Measurements from ENCODE around the gene GNG7. TPM values are rescaled to one million over a fixed set of nuclear protein-coding genes. Genes with fewer than 3 reads are reported as not detected.

Gene GNG7
- total RNA-seq, 1 donor from 2014 or later = 5.1 TPM

DNA sequence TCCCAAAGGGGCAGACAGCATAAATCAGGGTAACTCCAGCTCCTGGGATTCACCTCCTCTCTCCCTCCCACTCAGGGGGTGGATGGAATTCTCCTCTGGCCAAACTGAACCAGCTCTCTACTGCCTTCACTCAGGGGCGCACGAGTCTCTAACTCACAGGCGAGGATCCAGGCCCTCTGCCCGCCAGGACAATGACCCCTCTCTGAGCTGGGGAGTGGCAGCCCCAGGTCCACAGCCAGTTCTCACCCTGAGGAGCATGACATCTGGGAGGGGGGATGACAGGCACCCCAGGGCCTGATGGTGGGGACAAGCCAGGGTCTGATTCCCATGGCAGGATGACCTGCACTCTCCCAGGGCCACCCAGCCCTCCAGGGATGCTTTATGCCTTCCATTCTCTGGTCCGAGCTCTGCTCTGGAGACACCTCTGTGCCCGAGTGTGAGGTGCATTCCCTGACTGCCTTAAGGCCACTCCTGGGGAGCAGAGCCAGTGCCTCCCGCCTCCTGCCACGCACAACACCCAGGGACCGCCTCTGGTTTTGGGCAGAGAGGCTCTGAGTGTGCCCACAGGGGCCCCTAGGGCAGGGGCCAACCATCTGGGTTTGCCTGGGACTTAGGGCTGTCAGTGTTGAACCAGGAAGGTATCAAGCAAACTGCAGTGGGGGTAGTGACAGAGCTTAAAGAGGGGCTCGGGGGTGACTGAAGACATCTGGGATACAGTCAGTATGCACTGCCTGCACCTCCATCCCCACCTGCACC, 66.2 kb downstream of the GNG7 start:
- no peak for DNase-seq (ENCODE audit: extremely low spot score, unreplicated experiment)
- TF ChIP-seq, protein P1, sequence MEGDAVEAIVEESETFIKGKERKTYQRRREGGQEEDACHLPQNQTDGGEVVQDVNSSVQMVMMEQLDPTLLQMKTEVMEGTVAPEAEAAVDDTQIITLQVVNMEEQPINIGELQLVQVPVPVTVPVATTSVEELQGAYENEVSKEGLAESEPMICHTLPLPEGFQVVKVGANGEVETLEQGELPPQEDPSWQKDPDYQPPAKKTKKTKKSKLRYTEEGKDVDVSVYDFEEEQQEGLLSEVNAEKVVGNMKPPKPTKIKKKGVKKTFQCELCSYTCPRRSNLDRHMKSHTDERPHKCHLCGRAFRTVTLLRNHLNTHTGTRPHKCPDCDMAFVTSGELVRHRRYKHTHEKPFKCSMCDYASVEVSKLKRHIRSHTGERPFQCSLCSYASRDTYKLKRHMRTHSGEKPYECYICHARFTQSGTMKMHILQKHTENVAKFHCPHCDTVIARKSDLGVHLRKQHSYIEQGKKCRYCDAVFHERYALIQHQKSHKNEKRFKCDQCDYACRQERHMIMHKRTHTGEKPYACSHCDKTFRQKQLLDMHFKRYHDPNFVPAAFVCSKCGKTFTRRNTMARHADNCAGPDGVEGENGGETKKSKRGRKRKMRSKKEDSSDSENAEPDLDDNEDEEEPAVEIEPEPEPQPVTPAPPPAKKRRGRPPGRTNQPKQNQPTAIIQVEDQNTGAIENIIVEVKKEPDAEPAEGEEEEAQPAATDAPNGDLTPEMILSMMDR (IDR thresholded peaks at IDR 0.05) = no peak
- Mint-ChIP-seq H3K9me3 (ENCODE audit: unreplicated experiment) (no peaks in the 10 kb centered on the region), H3K4me3 (ENCODE audit: unreplicated experiment) (no peak overlapping the region), H3K27me3 (ENCODE audit: unreplicated experiment) (no peaks in the 10 kb centered on the region), H3K36me3 (ENCODE audit: unreplicated experiment) (no peaks in the 10 kb centered on the region), H3K4me1 (ENCODE audit: unreplicated experiment) (peaks cover 16% of the 10 kb centered on the region), H3K27ac (ENCODE audit: unreplicated experiment) (no peak overlapping the region)

DNA sequence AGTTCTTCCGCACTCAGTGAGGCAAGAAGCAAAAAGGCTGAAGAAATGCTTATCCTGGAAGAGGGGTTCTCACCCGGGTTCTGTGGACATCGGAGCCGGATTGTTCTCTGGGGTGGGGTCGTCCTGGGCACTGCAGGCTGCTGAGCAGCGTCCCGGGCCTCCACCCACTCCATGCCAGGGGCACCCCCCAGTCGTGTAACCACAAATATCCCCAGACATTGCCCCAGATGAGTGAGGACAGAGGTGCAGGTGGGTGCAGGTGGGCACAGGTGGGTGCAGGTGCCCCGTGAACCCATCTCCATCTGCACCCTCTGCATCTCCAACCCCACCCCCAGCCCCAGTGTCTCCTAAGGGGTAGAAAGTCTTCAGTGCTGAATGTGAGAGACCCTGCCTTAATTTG, 67.5 kb downstream of the GNG7 start:
- Mint-ChIP-seq H3K36me3 (ENCODE audit: unreplicated experiment) (no peaks in the 10 kb centered on the region), H3K4me1 (ENCODE audit: unreplicated experiment) (peaks cover 16% of the 10 kb centered on the region), H3K9me3 (ENCODE audit: unreplicated experiment) (no peaks in the 10 kb centered on the region), H3K4me3 (ENCODE audit: unreplicated experiment) (no peak overlapping the region), H3K27me3 (ENCODE audit: unreplicated experiment) (no peaks in the 10 kb centered on the region), H3K27ac (ENCODE audit: unreplicated experiment) (no peak overlapping the region)
- DNase-seq (ENCODE audit: extremely low spot score, unreplicated experiment) = no peak
- TF ChIP-seq, protein P1 (IDR thresholded peaks at IDR 0.05) = no peak

DNA sequence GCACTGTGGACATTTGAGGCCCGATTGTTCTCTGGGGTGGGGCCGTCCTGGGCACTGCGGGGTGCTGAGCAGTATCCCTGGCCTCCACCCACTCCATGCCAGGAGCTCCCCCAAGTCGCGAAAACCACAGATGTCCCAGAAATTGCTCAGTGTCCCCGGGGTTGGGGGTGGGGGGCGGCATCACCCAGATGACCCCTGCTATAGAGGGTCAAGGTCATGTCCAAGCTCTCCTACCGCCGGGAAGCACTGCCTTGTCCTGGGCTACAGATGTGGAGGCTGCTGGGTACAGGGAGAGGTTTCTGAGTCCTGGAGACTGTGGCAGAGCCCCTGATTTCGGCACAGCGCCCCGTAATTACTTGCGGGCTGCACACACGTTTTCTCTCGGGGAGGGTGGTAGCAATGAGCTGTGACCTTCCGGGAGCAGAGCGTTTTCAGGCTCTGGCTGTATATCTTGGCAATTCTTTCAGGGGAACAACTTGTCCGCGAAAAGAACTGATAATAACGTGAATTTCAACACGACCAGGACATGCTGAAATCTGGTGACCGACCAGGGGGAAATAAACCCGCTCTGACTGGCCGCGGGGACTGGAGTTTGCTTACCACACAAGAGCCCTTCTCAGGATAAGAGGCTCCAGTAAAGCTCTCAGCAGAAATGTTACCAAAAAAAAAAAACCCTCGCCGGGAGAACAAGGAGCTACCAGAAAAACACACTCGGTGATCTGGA, 68.1 kb downstream of the GNG7 start:
- Mint-ChIP-seq H3K9me3 (ENCODE audit: unreplicated experiment) (no peaks in the 10 kb centered on the region), H3K4me3 (ENCODE audit: unreplicated experiment) (no peak overlapping the region), H3K4me1 (ENCODE audit: unreplicated experiment) (peaks cover 15% of the 10 kb centered on the region), H3K36me3 (ENCODE audit: unreplicated experiment) (no peaks in the 10 kb centered on the region), H3K27ac (ENCODE audit: unreplicated experiment) (no peak overlapping the region), H3K27me3 (ENCODE audit: unreplicated experiment) (no peaks in the 10 kb centered on the region)
- DNase-seq (ENCODE audit: extremely low spot score, unreplicated experiment) = no peak
- TF ChIP-seq, protein P1 (IDR thresholded peaks at IDR 0.05) = no peak

DNA sequence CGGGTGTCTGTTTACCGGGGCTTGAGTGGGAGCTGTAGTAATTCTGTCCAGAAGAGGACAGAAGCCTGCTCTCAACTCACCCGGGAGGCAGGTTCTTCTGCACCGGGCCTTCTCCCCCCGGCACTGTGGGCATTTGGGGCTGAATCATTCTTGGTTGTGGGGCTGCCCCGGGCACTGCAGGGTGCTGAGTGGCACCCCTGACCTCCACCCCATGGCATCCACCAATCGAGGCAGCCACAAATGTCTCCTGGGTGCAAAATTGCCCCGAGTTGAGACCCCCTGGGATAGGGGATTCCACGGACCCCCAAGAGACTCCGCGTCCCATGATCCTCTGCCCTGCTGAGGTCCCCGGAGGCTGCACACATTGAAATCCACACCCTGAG, 68.8 kb downstream of the GNG7 start:
- H3K27ac Mint-ChIP-seq (ENCODE audit: unreplicated experiment) = no peak overlapping the region
- peaks cover 4% of the 10 kb centered on the region for H3K9me3 Mint-ChIP-seq (ENCODE audit: unreplicated experiment)
- H3K36me3 Mint-ChIP-seq (ENCODE audit: unreplicated experiment) = no peaks in the 10 kb centered on the region
- no peak overlapping the region for H3K4me3 Mint-ChIP-seq (ENCODE audit: unreplicated experiment)
- TF ChIP-seq, protein P1 (IDR thresholded peaks at IDR 0.05) = no peak
- no peak for DNase-seq (ENCODE audit: extremely low spot score, unreplicated experiment)
- H3K27me3 Mint-ChIP-seq (ENCODE audit: unreplicated experiment) = no peaks in the 10 kb centered on the region
- peaks cover 11% of the 10 kb centered on the region for H3K4me1 Mint-ChIP-seq (ENCODE audit: unreplicated experiment)

DNA sequence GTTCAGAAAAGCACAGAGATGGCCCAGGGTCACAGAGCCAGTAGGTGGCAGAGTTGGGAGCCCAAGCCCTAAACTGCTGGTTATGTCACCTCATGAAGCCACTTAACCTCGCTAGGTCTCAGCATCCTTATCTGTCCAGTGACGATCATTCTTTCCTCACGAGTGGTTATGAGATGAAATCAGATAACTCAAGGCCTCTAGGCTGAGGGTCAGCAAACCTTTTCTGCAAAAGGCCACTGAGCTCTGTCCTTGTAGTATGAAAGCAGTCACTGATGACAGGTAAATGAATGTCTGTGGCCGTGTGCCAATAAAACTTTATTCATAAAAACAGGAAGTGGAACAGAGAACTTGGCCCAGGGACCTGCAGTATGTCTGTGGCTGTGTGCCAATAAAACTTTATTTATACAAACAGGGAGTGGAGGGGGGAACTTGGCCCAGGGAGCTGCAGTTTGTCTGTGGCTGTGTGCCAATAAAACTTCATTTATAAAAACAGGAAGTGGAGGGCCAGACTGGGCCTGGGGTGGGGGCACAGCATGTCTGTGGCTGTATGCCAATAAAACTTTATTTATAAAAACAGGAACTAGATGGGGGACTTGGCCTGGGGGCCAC, 71.2 kb downstream of the GNG7 start:
- DNase-seq (ENCODE audit: extremely low spot score, unreplicated experiment) = no peak
- H3K9me3 Mint-ChIP-seq (ENCODE audit: unreplicated experiment) = peaks cover 10% of the 10 kb centered on the region
- H3K36me3 Mint-ChIP-seq (ENCODE audit: unreplicated experiment) = no peaks in the 10 kb centered on the region
- H3K27me3 Mint-ChIP-seq (ENCODE audit: unreplicated experiment) = no peaks in the 10 kb centered on the region
- no peak overlapping the region for H3K4me3 Mint-ChIP-seq (ENCODE audit: unreplicated experiment)
- TF ChIP-seq, protein P1 (IDR thresholded peaks at IDR 0.05) = no peak
- peaks cover 23% of the 10 kb centered on the region for H3K4me1 Mint-ChIP-seq (ENCODE audit: unreplicated experiment)
- no peak overlapping the region for H3K27ac Mint-ChIP-seq (ENCODE audit: unreplicated experiment)
